ENCODE data around the gene PPARGC1A. TPM values are rescaled to one million over a fixed set of nuclear protein-coding genes. Genes with fewer than 3 reads are reported as not detected.

PPARGC1A gene
- total and polyA plus RNA-seq, 8 donors, result 3.8 to 9.2 (median 5.1) TPM

DNA sequence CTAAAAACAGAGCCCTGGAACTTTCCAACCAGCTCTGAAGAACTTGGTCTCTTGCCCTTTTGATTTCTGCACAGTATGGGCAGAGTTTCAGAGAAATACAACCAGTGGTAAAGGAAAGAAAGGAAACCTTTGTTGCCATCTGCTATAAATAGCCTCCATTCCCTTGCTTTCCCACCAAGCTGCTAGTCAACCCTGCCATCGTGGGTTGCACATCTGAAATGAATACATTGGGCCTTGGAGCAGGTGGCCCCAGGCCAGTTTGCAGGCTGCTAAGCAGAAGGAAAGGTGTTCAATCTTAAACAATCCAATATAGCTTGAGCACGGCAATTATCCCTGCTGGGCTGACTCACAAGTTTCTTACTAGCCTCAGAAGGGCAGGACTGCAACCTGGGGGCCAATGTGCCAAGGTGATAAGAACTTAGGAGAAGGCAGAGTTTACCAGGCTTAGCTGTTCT lies 142.5 kb downstream of the PPARGC1A start:
- TF ChIP-seq, protein P1, sequence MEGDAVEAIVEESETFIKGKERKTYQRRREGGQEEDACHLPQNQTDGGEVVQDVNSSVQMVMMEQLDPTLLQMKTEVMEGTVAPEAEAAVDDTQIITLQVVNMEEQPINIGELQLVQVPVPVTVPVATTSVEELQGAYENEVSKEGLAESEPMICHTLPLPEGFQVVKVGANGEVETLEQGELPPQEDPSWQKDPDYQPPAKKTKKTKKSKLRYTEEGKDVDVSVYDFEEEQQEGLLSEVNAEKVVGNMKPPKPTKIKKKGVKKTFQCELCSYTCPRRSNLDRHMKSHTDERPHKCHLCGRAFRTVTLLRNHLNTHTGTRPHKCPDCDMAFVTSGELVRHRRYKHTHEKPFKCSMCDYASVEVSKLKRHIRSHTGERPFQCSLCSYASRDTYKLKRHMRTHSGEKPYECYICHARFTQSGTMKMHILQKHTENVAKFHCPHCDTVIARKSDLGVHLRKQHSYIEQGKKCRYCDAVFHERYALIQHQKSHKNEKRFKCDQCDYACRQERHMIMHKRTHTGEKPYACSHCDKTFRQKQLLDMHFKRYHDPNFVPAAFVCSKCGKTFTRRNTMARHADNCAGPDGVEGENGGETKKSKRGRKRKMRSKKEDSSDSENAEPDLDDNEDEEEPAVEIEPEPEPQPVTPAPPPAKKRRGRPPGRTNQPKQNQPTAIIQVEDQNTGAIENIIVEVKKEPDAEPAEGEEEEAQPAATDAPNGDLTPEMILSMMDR (IDR thresholded peaks at IDR 0.05), result no peak
- no peak overlapping the region for H3K27ac ChIP-seq
- DNase-seq, result no peak
- H3K9me3 ChIP-seq, result peaks cover 0 to 5% of the 10 kb centered on the region in 2 donors
- no peaks in the 10 kb centered on the region for H3K4me1 ChIP-seq
- H3K4me3 ChIP-seq, result no peak overlapping the region
- ATAC-seq, result no peak
- intact Hi-C loops (cut with DNase I), result no loop called here
- H3K36me3 ChIP-seq, result no peaks in the 10 kb centered on the region
- no peaks in the 10 kb centered on the region for H3K27me3 ChIP-seq

DNA sequence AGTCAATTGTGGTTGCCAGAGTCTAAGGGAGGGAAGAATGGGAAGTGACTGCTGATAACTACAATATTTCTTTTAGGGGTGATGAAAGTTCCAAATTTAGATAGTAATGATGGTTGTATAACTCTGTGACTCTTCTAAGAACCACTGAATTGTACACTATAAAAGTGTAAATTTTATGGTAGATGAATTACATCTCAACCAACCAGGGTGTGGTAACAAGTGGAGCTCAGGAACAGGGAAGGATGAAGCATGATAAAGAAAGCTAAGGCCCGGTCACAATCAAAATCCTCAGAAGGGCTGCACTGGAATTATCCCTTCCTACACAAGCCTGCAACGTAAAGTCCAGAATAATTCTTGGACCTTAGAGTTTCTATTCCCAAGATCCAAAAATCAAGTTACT lies 143.2 kb downstream of the PPARGC1A start:
- Histone ChIP-seq H3K4me3 (no peak overlapping the region), H3K36me3 (no peaks in the 10 kb centered on the region), H3K27ac (no peak overlapping the region), H3K27me3 (no peaks in the 10 kb centered on the region), H3K9me3 (peaks cover 0 to 5% of the 10 kb centered on the region in 2 donors), H3K4me1 (no peaks in the 10 kb centered on the region)
- DNase-seq (no peak), ATAC-seq (no peak)
- intact Hi-C loops (cut with DNase I), result no loop called here
- TF ChIP-seq, protein P1 (IDR thresholded peaks at IDR 0.05), result no peak

DNA sequence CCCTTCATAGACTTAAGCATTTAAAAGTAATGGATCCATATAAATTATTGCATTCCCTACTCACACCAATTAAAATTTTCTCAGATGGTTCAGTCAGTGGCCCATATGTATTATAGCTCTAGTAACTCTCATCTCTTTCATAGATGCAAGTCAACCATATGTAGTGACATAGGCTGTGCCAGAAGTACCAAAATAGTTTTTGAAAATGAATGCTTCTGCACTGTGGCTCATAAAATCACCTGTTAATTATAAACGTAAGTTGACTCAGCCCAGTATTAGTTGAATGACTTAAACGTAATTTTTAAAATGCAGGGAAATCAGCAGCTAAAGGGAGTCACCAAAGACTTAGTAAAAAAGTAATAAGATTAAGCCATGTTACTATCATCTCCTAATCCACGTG lies 143.8 kb downstream of the PPARGC1A start:
- DNase-seq, result no peak

DNA sequence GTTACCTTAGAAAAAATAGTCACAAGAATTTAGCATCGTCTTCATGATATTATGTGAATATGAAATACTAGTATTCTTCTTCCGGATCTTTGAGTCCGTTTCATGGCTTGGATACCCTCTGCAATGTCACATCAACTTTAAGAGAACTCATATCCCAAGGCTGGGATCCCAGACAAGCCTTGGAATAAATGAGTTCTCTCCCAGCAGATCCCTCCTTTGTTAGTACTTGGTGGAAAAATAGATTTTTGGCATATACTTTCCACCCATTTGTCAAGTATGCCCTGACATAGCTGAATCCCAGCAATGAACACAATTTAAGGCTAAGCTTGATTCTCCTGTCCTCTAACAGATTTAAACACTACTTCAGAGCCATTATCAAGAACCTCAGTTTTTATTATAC lies 144.5 kb downstream of the PPARGC1A start:
- Histone ChIP-seq H3K4me3 (no peak overlapping the region), H3K9me3 (peaks cover 0 to 5% of the 10 kb centered on the region in 2 donors), H3K27ac (no peak overlapping the region), H3K36me3 (no peaks in the 10 kb centered on the region), H3K4me1 (no peaks in the 10 kb centered on the region), H3K27me3 (no peaks in the 10 kb centered on the region)
- intact Hi-C loops (cut with DNase I), result no loop called here
- DNase-seq (no peak), ATAC-seq (no peak)
- TF ChIP-seq, protein P1 (IDR thresholded peaks at IDR 0.05), result no peak

More for the DNA sequence above, 143.8 kb downstream of the PPARGC1A start:
- Histone ChIP-seq H3K27ac (no peak overlapping the region), H3K4me1 (no peaks in the 10 kb centered on the region), H3K36me3 (no peaks in the 10 kb centered on the region), H3K4me3 (no peak overlapping the region), H3K9me3 (peaks cover 0 to 5% of the 10 kb centered on the region in 2 donors), H3K27me3 (no peaks in the 10 kb centered on the region)
- intact Hi-C loops (cut with DNase I), result no loop called here
- TF ChIP-seq, protein P1 (IDR thresholded peaks at IDR 0.05), result no peak
- no peak for ATAC-seq
